SK-N-SH treated with all-trans-retinoic acid at 6 μM for 48 hours (cell line): ENCODE data around the gene PGF.

Experiments
- ATAC-seq: fragments of 200-7000 bp; cut with Tn5 transposase; 3 replicates; pipeline ENCODE4 v1.9.1; 2020; ENCODE audit warnings: mild to moderate bottlenecking, moderate library complexity
- ARNTL ChIP-seq: fragments of 450-650 bp; formaldehyde crosslinking; IDR thresholded peaks from 2 replicates; pipeline ENCODE4 v1.5.0; 2020; ENCODE audit warnings: low read depth, mild to moderate bottlenecking, moderate library complexity, borderline replicate concordance
- BACH2 ChIP-seq: fragments of 250-450 bp; sonication (Bioruptor Pico); IDR thresholded peaks from 2 replicates; pipeline ENCODE4 v1.9.0; 2021; ENCODE audit warnings: mild to moderate bottlenecking, borderline replicate concordance
- CSDC2 ChIP-seq: fragments of 250-450 bp; sonication (Bioruptor Pico); IDR thresholded peaks from 2 replicates; pipeline ENCODE4 v1.5.0; 2020; ENCODE audit warnings: mild to moderate bottlenecking, moderate library complexity
- ESRRG ChIP-seq: fragments of 250-450 bp; sonication (Bioruptor Pico); IDR thresholded peaks from 2 replicates; pipeline ENCODE4 v1.6.1; 2021; ENCODE audit warnings: mild to moderate bottlenecking
- GLIS3 ChIP-seq: fragments of 250-450 bp; sonication (Bioruptor Pico); IDR thresholded peaks from 2 replicates; pipeline ENCODE4 v1.5.0; 2020; ENCODE audit warnings: mild to moderate bottlenecking, moderate library complexity
- ISL1 ChIP-seq: fragments of 250-450 bp; sonication (Bioruptor Pico); IDR thresholded peaks from 2 replicates; pipeline ENCODE4 v2.1.2; 2022; ENCODE audit warnings: mild to moderate bottlenecking, moderate library complexity
- OSR1 ChIP-seq: fragments of 250-450 bp; sonication (Bioruptor Pico); IDR thresholded peaks from 2 replicates; pipeline ENCODE4 v1.8.0; 2022; ENCODE audit warnings: moderate library complexity, mild to moderate bottlenecking, inconsistent platforms
- PPARA ChIP-seq: fragments of 250-450 bp; sonication (Bioruptor Pico); IDR thresholded peaks from 2 replicates; pipeline ENCODE4 v1.5.0; 2020; ENCODE audit warnings: mild to moderate bottlenecking, borderline replicate concordance
- RARB ChIP-seq: fragments of 250-450 bp; sonication (Bioruptor Pico); IDR thresholded peaks from 2 replicates; pipeline ENCODE4 v1.8.0; 2021; ENCODE audit warnings: mild to moderate bottlenecking, moderate library complexity
- SNAI2 ChIP-seq: fragments of 250-450 bp; sonication (Bioruptor Pico); IDR thresholded peaks from 2 replicates; pipeline ENCODE4 v1.5.0; 2020; ENCODE audit warnings: mild to moderate bottlenecking, moderate library complexity
- TCF4 ChIP-seq: fragments of 250-450 bp; sonication (Bioruptor Pico); IDR thresholded peaks from 2 replicates; pipeline ENCODE4 v1.8.0; 2021; ENCODE audit warnings: mild to moderate bottlenecking, moderate library complexity, borderline replicate concordance
- TOX ChIP-seq: fragments of 250-450 bp; sonication (Bioruptor Pico); IDR thresholded peaks from 2 replicates; pipeline ENCODE4 v1.8.0; 2021; ENCODE audit warnings: mild to moderate bottlenecking, moderate library complexity, borderline replicate concordance
- ZC3H10 ChIP-seq: fragments of 250-450 bp; sonication (Bioruptor Pico); IDR thresholded peaks from 2 replicates; pipeline ENCODE4 v1.5.1; 2021; ENCODE audit warnings: mild to moderate bottlenecking, moderate library complexity
- ZFP3 ChIP-seq: fragments of 250-450 bp; sonication (Bioruptor Pico); IDR thresholded peaks from 2 replicates; pipeline ENCODE4 v1.5.0; 2020; ENCODE audit warnings: mild to moderate bottlenecking, moderate library complexity
- ZFP30 ChIP-seq: fragments of 450-650 bp; formaldehyde crosslinking; IDR thresholded peaks from 2 replicates; pipeline ENCODE4 v1.5.0; 2022; ENCODE audit warnings: mild to moderate bottlenecking, moderate library complexity
- ZNF565 ChIP-seq: fragments of 450-650 bp; formaldehyde crosslinking; conservative IDR thresholded peaks from 2 replicates; pipeline ENCODE4 v1.5.0; 2020; ENCODE audit warnings: low read depth, mild to moderate bottlenecking, moderate library complexity
- ZNF70 ChIP-seq: fragments of 450-650 bp; formaldehyde crosslinking; IDR thresholded peaks from 2 replicates; pipeline ENCODE4 v1.5.0; 2020; ENCODE audit warnings: mild to moderate bottlenecking, moderate library complexity
- ZNF8 ChIP-seq: fragments of 450-650 bp; formaldehyde crosslinking; IDR thresholded peaks from 2 replicates; pipeline ENCODE4 v1.5.0; 2020; ENCODE audit warnings: mild to moderate bottlenecking, moderate library complexity
- TF ChIP-seq, protein P1 (sequence below): fragments of 250-450 bp; sonication (Bioruptor Pico); IDR thresholded peaks from 2 replicates; pipeline ENCODE4 v1.8.0; 2021; ENCODE audit warnings: low read depth, mild to moderate bottlenecking, moderate library complexity, borderline replicate concordance
- TF ChIP-seq, protein P2 (sequence below): fragments of 250-450 bp; sonication (Bioruptor Pico); IDR thresholded peaks from 2 replicates; pipeline ENCODE4 v1.8.0; 2020; ENCODE audit warnings: mild to moderate bottlenecking, moderate library complexity, borderline replicate concordance
- TF ChIP-seq, protein P3 (sequence below): fragments of 250-450 bp; sonication (Bioruptor Pico); IDR thresholded peaks from 2 replicates; pipeline ENCODE4 v1.5.1; 2021; ENCODE audit warnings: mild to moderate bottlenecking, moderate library complexity

The PGF gene

DNA sequence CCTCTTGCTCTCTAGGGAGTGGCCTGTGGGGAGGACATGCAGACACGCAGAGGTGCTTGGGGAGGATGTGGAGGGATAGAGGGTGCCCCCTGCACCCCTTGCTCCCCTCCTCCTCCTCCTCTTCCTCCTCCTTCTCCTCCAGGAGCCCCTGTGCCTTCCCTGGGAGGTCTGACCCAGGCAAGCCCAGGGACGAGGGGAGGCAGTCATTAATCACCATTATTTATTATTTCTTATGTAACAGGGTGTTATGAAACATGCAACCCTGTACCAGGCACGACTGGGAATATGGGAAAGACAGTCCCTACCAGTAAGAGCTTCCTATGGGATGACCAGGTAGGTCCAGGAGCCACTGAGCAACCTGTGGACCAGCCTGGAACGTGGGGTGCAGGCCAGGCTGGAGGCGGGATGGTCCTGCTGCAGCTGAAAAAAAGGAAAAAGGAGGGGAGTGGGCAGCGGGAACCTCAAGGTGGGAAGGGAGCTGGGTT, 22.5 kb upstream of the PGF start:
- TF ChIP-seq SNAI2 (CRISPR knock-in tag) (no peak), TCF4 (CRISPR knock-in tag) (no peak), ZC3H10 (CRISPR knock-in tag) (no peak), ZFP3 (no peak), OSR1 (CRISPR knock-in tag) (no peak), ESRRG (CRISPR knock-in tag) (no peak), RARB (CRISPR knock-in tag) (no peak), ISL1 (no peak), BACH2 (CRISPR knock-in tag) (no peak), ZNF8 (CRISPR knock-in tag) (no peak), TOX (no peak)
- TF ChIP-seq, protein P1, sequence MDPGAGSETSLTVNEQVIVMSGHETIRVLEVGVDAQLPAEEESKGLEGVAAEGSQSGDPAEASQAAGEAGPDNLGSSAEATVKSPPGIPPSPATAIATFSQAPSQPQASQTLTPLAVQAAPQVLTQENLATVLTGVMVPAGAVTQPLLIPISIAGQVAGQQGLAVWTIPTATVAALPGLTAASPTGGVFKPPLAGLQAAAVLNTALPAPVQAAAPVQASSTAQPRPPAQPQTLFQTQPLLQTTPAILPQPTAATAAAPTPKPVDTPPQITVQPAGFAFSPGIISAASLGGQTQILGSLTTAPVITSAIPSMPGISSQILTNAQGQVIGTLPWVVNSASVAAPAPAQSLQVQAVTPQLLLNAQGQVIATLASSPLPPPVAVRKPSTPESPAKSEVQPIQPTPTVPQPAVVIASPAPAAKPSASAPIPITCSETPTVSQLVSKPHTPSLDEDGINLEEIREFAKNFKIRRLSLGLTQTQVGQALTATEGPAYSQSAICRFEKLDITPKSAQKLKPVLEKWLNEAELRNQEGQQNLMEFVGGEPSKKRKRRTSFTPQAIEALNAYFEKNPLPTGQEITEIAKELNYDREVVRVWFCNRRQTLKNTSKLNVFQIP = no peak
- TF ChIP-seq, protein P2, sequence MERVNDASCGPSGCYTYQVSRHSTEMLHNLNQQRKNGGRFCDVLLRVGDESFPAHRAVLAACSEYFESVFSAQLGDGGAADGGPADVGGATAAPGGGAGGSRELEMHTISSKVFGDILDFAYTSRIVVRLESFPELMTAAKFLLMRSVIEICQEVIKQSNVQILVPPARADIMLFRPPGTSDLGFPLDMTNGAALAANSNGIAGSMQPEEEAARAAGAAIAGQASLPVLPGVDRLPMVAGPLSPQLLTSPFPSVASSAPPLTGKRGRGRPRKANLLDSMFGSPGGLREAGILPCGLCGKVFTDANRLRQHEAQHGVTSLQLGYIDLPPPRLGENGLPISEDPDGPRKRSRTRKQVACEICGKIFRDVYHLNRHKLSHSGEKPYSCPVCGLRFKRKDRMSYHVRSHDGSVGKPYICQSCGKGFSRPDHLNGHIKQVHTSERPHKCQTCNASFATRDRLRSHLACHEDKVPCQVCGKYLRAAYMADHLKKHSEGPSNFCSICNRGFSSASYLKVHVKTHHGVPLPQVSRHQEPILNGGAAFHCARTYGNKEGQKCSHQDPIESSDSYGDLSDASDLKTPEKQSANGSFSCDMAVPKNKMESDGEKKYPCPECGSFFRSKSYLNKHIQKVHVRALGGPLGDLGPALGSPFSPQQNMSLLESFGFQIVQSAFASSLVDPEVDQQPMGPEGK = no peak
- ATAC-seq = no peak

DNA sequence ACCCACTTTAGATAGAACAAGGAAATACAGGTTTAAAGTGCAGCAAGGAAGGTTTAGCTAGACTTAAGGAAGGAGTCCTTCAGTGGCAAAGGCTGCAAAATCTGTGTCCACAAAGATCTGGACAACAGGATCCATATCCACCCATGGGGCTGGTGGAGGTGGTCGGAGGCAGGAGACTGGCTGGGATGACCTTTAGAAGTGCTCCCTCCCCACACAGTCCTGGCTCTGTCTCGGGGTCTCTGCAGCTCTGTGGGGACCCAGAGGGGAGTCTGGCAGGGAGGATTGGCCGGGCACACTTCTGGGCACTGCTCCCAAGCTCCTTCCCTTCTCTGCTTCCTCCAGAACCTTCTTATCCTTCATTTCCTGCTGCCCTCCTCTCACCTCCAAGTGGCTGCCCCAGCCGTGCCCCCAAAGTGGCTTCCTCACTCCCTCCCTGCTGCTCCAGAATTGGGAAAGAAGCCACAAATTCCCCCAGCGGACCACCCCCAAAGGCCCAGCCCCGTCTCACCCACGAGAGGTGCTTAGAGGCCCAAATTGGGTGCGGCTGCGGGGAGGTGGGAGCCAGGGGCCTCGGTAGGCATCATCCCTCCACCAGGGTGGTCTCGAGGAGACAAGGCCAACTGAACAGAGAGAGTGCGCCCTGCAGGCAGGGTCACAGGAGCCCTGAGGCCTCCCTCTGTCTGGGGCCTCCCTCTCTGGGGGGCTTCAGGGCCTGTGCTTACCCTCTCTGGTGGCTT, 21.9 kb upstream of the PGF start:
- TF ChIP-seq ZNF565 (CRISPR knock-in tag) = no peak
- TF ChIP-seq, protein P3, sequence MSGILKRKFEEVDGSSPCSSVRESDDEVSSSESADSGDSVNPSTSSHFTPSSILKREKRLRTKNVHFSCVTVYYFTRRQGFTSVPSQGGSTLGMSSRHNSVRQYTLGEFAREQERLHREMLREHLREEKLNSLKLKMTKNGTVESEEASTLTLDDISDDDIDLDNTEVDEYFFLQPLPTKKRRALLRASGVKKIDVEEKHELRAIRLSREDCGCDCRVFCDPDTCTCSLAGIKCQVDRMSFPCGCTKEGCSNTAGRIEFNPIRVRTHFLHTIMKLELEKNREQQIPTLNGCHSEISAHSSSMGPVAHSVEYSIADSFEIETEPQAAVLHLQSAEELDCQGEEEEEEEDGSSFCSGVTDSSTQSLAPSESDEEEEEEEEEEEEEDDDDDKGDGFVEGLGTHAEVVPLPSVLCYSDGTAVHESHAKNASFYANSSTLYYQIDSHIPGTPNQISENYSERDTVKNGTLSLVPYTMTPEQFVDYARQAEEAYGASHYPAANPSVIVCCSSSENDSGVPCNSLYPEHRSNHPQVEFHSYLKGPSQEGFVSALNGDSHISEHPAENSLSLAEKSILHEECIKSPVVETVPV = no peak
- no peak for TF ChIP-seq ZFP30 (CRISPR knock-in tag)
- TF ChIP-seq SNAI2 (CRISPR knock-in tag) = no peak
- TF ChIP-seq ARNTL (CRISPR knock-in tag) = no peak
- TF ChIP-seq BACH2 (CRISPR knock-in tag) = no peak
- no peak for TF ChIP-seq GLIS3
- TF ChIP-seq, protein P2 = no peak
- TF ChIP-seq ESRRG (CRISPR knock-in tag) = no peak
- TF ChIP-seq TCF4 (CRISPR knock-in tag) = no peak
- no peak for TF ChIP-seq ZNF8 (CRISPR knock-in tag)
- no peak for TF ChIP-seq ISL1
- no peak for TF ChIP-seq ZC3H10 (CRISPR knock-in tag)
- no peak for TF ChIP-seq PPARA (CRISPR knock-in tag)
- ATAC-seq = no peak

DNA sequence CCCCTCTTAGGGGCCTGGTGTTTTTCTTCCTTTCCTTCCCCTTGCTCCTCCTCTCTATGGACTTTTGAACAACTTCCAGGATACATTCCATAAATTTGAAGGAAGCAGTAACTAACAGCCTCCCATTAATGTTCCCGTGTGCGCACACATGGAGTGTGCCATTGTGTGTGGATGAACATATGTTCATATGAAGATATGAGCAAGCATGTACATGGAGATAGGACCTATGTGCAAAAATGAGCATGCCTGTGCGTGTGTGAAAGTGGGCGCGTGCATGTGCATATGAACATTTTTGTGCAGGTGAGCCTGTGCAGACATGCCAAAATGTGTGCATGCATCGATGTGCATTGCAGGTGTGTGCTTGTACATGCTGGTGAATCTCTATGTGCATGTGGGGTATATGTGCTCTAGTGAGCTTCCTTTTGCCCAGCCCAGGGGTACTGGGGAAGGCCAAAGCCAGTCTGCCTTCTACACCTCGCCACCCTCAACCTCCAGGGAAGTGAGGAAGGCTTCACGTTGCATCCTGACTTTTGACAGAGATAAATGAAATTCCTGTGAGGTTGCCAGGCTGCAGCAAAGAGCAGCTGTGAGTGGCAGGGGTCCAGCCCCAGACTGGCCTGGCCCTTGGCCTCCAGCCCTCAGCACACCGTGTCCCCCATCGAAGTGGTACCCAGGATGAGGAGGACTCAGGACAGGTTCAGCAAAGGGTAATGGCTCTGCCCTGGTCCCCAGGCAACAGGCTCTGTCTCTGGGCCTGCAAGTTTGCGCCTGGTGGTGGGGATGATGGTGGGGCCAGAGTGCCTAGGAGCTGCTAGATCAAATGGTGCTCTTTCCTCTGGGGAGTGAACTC, 21.1 kb upstream of the PGF start:
- TF ChIP-seq ESRRG (CRISPR knock-in tag) = no peak
- no peak for TF ChIP-seq GLIS3
- TF ChIP-seq ARNTL (CRISPR knock-in tag) = no peak
- TF ChIP-seq, protein P2 = no peak
- TF ChIP-seq BACH2 (CRISPR knock-in tag) = no peak
- TF ChIP-seq ZNF70 (CRISPR knock-in tag) = no peak
- TF ChIP-seq, protein P3 = no peak
- TF ChIP-seq CSDC2 = no peak
- TF ChIP-seq ZFP30 (CRISPR knock-in tag) = no peak
- TF ChIP-seq TOX = no peak
- TF ChIP-seq ZNF565 (CRISPR knock-in tag) = no peak
- TF ChIP-seq OSR1 (CRISPR knock-in tag) = no peak
- no peak for ATAC-seq
